ENCODE data around the gene DXO.
"Not testable (repeated sequence)": the region's sequence is repeated elsewhere in the genome, so short reads cannot be mapped to it uniquely, and the experiment has no call there.

DXO gene

GRCh38 chr6:32002546-32003268 is 30.8 kb upstream of the DXO start:
- DNase-seq (ENCODE audit: extremely low spot score); POLR2A ChIA-PET; CTCF ChIA-PET: not testable (repeated sequence)

GRCh38 chr6:31996385-31996784 is 24.4 kb upstream of the DXO start:
- CTCF ChIA-PET; POLR2A ChIA-PET; DNase-seq (ENCODE audit: extremely low spot score): not testable (repeated sequence)

GRCh38 chr6:31994421-31994820 is 22.5 kb upstream of the DXO start:
- CTCF ChIA-PET; POLR2A ChIA-PET; DNase-seq (ENCODE audit: extremely low spot score): not testable (repeated sequence)

DNA sequence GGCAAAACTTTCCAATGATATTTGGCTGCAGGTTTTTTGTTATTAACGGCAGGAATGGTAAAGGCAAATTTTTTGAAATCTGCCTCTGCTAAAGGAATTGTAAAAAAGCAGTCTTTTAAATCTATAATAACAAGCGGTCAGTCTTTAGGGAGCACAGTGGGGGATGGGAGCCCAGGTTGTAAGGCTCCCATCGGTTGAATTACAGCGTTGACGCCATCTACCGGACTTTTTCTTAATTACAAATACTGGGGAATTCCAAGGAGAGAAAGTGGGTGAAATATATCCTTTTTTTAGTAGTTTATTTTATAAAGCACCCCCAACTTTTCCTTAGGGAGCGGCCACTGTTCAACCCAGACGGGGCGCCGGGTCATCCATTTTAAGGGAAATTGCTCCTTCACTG is 17.4 kb upstream of the DXO start:
- POLR2A ChIA-PET; DNase-seq (ENCODE audit: extremely low spot score); CTCF ChIA-PET: not testable (repeated sequence)

- CTCF ChIA-PET, POLR2A ChIA-PET: not testable (repeated sequence)
These were observed 9.8 kb upstream of the DXO start, which contains the start of gene C4A for GRCh38 chr6:31981744-31982143. TSS of gene C4A (plus strand) at chr6:31982057. CDS start at chr6:31982108, 51 bp downstream.

GRCh38 chr6:31980998-31981397 is 9.1 kb upstream of the DXO start:
- CTCF ChIA-PET; DNase-seq (ENCODE audit: extremely low spot score); POLR2A ChIA-PET: not testable (repeated sequence)

More at GRCh38 chr6:31981744-31982143, 9.8 kb upstream of the DXO start, which contains the start of gene C4A:
- DNase-seq (ENCODE audit: extremely low spot score) = not testable (repeated sequence)

DNA sequence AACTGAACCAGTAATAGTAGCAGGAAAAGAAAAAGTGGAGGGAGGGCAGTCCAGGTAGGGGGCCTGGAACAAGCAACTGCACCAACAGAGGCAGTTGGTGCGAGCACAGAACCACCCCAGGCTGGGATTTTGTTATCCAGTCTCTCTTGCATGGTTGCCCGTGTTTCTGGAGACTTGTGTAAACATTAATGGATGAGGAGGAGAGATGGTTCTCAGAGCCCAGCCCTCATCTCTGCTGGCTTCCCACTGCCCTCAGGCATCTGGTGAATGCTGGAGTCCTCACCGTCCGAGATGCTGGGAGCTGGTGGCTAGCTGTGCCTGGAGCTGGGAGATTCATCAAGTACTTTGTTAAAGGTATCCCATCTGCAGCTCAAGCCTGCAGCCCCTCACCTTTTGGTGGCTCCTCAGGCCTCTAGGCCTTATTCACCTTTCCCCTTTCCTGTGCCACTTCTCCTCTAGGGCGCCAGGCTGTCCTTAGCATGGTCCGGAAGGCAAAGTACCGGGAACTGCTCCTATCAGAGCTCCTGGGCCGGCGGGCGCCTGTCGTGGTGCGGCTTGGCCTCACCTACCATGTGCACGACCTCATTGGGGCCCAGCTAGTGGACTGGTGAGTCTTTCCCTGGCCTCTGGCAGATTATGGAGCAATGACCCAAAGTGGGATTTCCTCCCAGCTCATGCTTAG is 8.4 kb upstream of the DXO start:
- POLR2A ChIA-PET = interaction anchor here (1.0 kb wide), 1 partner anchor 8 kb away, joined by 3 read pairs; the partner anchor contains the start of gene DXO
- DNase-seq (ENCODE audit: extremely low spot score); CTCF ChIA-PET: not testable (repeated sequence)

DNA sequence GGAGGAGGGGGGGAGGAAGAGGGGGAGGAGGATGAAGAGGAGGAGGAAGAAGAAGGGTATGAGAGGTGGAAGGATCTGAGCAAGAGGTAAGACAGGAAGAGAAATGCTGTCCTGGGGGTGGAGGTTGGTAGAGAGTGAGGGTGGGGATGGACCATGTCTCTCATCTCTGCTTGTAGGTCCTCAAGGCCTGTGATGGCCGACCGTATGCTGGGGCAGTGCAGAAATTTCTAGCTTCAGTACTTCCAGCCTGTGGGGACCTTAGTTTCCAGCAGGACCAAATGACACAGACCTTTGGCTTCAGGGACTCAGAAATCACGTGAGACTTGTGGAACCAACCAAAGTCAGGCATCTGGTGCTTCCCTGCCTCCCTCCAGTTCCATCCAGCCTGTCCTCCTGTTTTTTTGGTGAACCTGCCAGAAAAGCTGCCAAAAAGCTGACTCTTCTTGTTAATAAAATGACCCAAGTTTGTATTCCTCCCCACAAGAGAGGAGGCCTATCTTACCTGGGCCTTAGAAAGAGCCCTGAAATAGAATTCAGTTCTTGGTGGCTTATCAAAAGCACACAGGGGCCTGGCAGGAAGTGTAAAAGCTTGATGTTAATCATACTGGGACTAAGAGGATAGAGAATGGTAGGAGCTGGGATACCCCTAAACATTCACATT is 7.4 kb upstream of the DXO start:
- POLR2A ChIA-PET = no interaction called here
- CTCF ChIA-PET = no interaction called here

DNA sequence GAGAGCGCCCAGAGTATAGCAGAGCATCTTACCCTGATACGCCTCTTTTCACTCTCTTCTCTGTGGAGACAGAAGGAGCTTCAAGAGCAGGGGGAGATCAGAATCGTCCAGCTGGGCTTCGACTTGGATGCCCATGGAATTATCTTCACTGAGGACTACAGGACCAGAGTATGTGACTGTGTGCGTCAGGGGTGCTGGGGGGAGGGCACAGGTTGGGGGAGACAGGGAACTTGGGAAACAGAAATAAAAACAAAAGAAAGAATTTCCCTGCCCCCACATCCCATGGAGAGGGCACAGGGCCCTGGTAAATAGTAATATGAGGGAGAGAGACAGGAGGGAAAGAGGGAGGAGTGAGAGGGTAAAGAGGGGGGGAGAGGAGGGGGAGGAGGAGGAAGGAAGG is 6.9 kb upstream of the DXO start:
- TF ChIP-seq, protein P1, sequence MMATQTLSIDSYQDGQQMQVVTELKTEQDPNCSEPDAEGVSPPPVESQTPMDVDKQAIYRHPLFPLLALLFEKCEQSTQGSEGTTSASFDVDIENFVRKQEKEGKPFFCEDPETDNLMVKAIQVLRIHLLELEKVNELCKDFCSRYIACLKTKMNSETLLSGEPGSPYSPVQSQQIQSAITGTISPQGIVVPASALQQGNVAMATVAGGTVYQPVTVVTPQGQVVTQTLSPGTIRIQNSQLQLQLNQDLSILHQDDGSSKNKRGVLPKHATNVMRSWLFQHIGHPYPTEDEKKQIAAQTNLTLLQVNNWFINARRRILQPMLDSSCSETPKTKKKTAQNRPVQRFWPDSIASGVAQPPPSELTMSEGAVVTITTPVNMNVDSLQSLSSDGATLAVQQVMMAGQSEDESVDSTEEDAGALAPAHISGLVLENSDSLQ (IDR thresholded peaks at IDR 0.05) = no peak
- TF ChIP-seq TARDBP (IDR thresholded peaks at IDR 0.05) (no peak), L3MBTL2 (conservative IDR thresholded peaks at IDR 0.05) (no peak), SUZ12 (IDR thresholded peaks at IDR 0.05) (no peak), NFRKB (IDR thresholded peaks at IDR 0.05) (no peak), LEF1 (IDR thresholded peaks at IDR 0.05; ENCODE audit: borderline replicate concordance) (no peak), ELF4 (IDR thresholded peaks at IDR 0.05) (no peak), FOXM1 (IDR thresholded peaks at IDR 0.05; ENCODE audit: borderline replicate concordance) (no peak), FOXA1 (IDR thresholded peaks at IDR 0.05) (no peak)
- ChIA-PET CTCF (no interaction called here), POLR2A (no interaction called here)
- DNase-seq (ENCODE audit: extremely low spot score) = no peak

More for the DNA sequence above, 7.4 kb upstream of the DXO start:
- DNase-seq (ENCODE audit: extremely low spot score) = no peak
- no peak for TF ChIP-seq BHLHE40 (IDR thresholded peaks at IDR 0.05; ENCODE audit: borderline replicate concordance)
- no peak for TF ChIP-seq L3MBTL2 (conservative IDR thresholded peaks at IDR 0.05)
- TF ChIP-seq ZNF384 (IDR thresholded peaks at IDR 0.05) = no peak

- ChIA-PET POLR2A (no interaction called here), CTCF (interaction anchor here (0.7 kb wide), 1 partner anchor 126 kb away, joined by 4 read pairs; no protein-coding TSS in a partner anchor)
- TF ChIP-seq SP1 (IDR thresholded peaks at IDR 0.05) (no peak), TARDBP (IDR thresholded peaks at IDR 0.05) (no peak), ARNT (IDR thresholded peaks at IDR 0.05) (no peak), ZNF384 (IDR thresholded peaks at IDR 0.05) (no peak), ELF4 (IDR thresholded peaks at IDR 0.05) (no peak), HDGF (IDR thresholded peaks at IDR 0.05; ENCODE audit: borderline replicate concordance) (no peak), FOXM1 (IDR thresholded peaks at IDR 0.05; ENCODE audit: borderline replicate concordance) (no peak), L3MBTL2 (conservative IDR thresholded peaks at IDR 0.05) (no peak), FOXK2 (IDR thresholded peaks at IDR 0.05) (no peak)
- TF ChIP-seq, protein P1 (IDR thresholded peaks at IDR 0.05) = no peak
- DNase-seq (ENCODE audit: extremely low spot score) = no peak
These were observed 6.0 kb upstream of the DXO start for GRCh38 chr6:31977816-31978431.

GRCh38 chr6:31976065-31976464 is 4.1 kb upstream of the DXO start:
- CTCF ChIA-PET = interaction anchor here (0.7 kb wide), 1 partner anchor 56 kb away, joined by 7 read pairs; no protein-coding TSS in a partner anchor
- POLR2A ChIA-PET; DNase-seq (ENCODE audit: extremely low spot score): not testable (repeated sequence)

All from HEK293T (cell line).